ENCODE data around the gene KCNH4.

DNA sequence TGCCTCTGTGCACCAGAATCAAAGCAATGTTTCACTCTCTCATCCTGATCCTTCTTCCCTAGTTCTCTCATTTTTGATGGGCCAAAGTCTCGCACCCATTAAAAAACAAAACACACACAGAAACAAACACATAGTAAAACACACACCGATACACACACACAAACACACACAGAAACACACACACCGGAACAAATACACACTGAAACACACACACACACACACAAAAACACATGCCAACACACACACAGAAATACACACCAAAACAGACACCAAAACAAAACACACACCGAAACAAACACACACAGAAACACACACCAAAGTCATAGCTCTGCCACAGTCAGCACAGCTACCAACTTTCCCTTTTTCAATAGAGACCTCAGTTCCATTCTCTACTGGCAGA is 49.7 kb downstream of the KCNH4 start:
- no peak for TF ChIP-seq POLR2A (IDR thresholded peaks at IDR 0.05)
- TF ChIP-seq, protein P1, sequence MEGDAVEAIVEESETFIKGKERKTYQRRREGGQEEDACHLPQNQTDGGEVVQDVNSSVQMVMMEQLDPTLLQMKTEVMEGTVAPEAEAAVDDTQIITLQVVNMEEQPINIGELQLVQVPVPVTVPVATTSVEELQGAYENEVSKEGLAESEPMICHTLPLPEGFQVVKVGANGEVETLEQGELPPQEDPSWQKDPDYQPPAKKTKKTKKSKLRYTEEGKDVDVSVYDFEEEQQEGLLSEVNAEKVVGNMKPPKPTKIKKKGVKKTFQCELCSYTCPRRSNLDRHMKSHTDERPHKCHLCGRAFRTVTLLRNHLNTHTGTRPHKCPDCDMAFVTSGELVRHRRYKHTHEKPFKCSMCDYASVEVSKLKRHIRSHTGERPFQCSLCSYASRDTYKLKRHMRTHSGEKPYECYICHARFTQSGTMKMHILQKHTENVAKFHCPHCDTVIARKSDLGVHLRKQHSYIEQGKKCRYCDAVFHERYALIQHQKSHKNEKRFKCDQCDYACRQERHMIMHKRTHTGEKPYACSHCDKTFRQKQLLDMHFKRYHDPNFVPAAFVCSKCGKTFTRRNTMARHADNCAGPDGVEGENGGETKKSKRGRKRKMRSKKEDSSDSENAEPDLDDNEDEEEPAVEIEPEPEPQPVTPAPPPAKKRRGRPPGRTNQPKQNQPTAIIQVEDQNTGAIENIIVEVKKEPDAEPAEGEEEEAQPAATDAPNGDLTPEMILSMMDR (IDR thresholded peaks at IDR 0.05): no peak

Data from Peyer's patch (tissue), 4 donors.